Naive thymus-derived CD4-positive, alpha-beta T cell (primary cell): Measurements from ENCODE around the gene PYM1. TPM values are rescaled to one million over a fixed set of nuclear protein-coding genes. Genes with fewer than 3 reads are reported as not detected.

Experiments used
- ATAC-seq: fragments of 150-1000 bp; cut with Tn5 transposase; 2 replicates; pipeline ENCODE4 v1.10.0; 2021; ENCODE audit warnings: mild to moderate bottlenecking, moderate library complexity
- CTCF ChIA-PET: fragments of 350-600 bp; sonication (Branson Sonifier 250); formaldehyde crosslinking; loops from one replicate; lab custom pipeline; 2021; ENCODE audit warnings: antibody characterized with exemption; lab: Charles Lee
- POLR2A ChIA-PET: fragments of 350-600 bp; sonication (Branson Sonifier 250); formaldehyde crosslinking; loops from one replicate; lab custom pipeline; 2021; ENCODE audit warnings: antibody characterized with exemption, inconsistent platforms; lab: Charles Lee
- DNase-seq, 9 donors: peaks; one replicate each; pipeline versions ENCODE4 v3.0.0 to v3.0.0-alpha.2; 2020 to 2022; ENCODE audit warnings: mixed read lengths in 1 of 9
- H3K27ac ChIP-seq: one replicate; pipeline ENCODE4 v1.7.0; 2013; ENCODE audit warnings: mild to moderate bottlenecking, low read depth, low read length, moderate library complexity
- H3K27me3 ChIP-seq, 2 donors: one replicate each; pipeline ENCODE4 v1.7.0; 2013; ENCODE audit warnings: low read length in 2 of 2, mild to moderate bottlenecking in 2 of 2, moderate library complexity in 2 of 2; ENCODE audit not compliant: control insufficient read depth in 2 of 2, insufficient read depth in 2 of 2
- H3K36me3 ChIP-seq, 3 experiments: 1 replicate in 2 of 3; 2 replicates in 1 of 3; pipeline ENCODE4 v1.7.0; 2013; ENCODE audit warnings: low read length in 3 of 3, mild to moderate bottlenecking in 3 of 3, moderate library complexity in 1 of 3; ENCODE audit not compliant: insufficient read depth in 3 of 3, control insufficient read depth in 2 of 3
- H3K4me1 ChIP-seq, 2 donors: one replicate each; pipeline ENCODE4 v1.7.0; 2013; ENCODE audit warnings: low read length in 2 of 2, mild to moderate bottlenecking in 2 of 2, moderate library complexity in 1 of 2; ENCODE audit not compliant: control insufficient read depth in 2 of 2, insufficient read depth in 2 of 2
- H3K4me3 ChIP-seq: 2 replicates; pipeline ENCODE4 v1.7.0; 2013; ENCODE audit warnings: mild to moderate bottlenecking, low read length
- H3K9me3 ChIP-seq, 3 experiments: 1 replicate in 2 of 3; 2 replicates in 1 of 3; pipeline ENCODE4 v1.7.0; 2013; ENCODE audit warnings: low read length in 3 of 3; ENCODE audit not compliant: control insufficient read depth in 2 of 3
- H3K27ac Mint-ChIP-seq, 9 donors: one replicate each; pipeline ENCODE4 v1.8.0; 2020 to 2022; ENCODE audit warnings: mixed read lengths in 9 of 9, mild to moderate bottlenecking in 8 of 9, moderate library complexity in 5 of 9, inconsistent platforms in 2 of 9
- H3K27me3 Mint-ChIP-seq, 5 donors: one replicate each; pipeline ENCODE4 v1.8.0; 2021 to 2022; ENCODE audit warnings: mixed read lengths in 5 of 5, mild to moderate bottlenecking in 1 of 5
- H3K36me3 Mint-ChIP-seq, 5 donors: one replicate each; pipeline ENCODE4 v1.8.0; 2020 to 2022; ENCODE audit warnings: mixed read lengths in 5 of 5, mild to moderate bottlenecking in 3 of 5, inconsistent platforms in 1 of 5
- H3K4me1 Mint-ChIP-seq, 7 donors: one replicate each; pipeline ENCODE4 v1.8.0; 2020 to 2022; ENCODE audit warnings: mixed read lengths in 7 of 7, mild to moderate bottlenecking in 3 of 7, inconsistent platforms in 1 of 7
- H3K4me3 Mint-ChIP-seq, 10 donors: one replicate each; pipeline ENCODE4 v1.8.0; 2020 to 2022; ENCODE audit warnings: mild to moderate bottlenecking in 10 of 10, mixed read lengths in 10 of 10, moderate library complexity in 6 of 10, inconsistent platforms in 2 of 10
- H3K9me3 Mint-ChIP-seq, 11 donors: one replicate each; pipeline ENCODE4 v1.8.0; 2020 to 2022; ENCODE audit warnings: mixed read lengths in 11 of 11, mild to moderate bottlenecking in 4 of 11, inconsistent platforms in 1 of 11, moderate library complexity in 1 of 11
- intact Hi-C, 2 donors: fragments of 100-400 bp; cut with micrococcal nuclease; formaldehyde crosslinking; loops; one replicate each; pipeline ENCODE4 v1.15.1; 2023
- polyA plus RNA-seq, 2 donors: library from polyadenylated mRNA; unstranded; fragments of 300-500 nt; fragmentation: Illumina TruSeq; gene quantifications; one replicate each; pipeline ENCODE4 v1.2.3, GENCODE V29; 2021
- total RNA-seq, 6 experiments: library from RNA in 5 of 6; stranded (reverse) in 5 of 6; gene quantifications; 1 replicate in 5 of 6; 2 replicates in 1 of 6; pipeline ENCODE4 v1.2.3 and lab custom pipeline; 2021 to 2026

PYM1 gene
- total and polyA plus RNA-seq, 7 experiments from 2014 or later = 18.5 to 70.7 (median 35.9) TPM

- Histone ChIP-seq H3K27ac (peak overlapping the region; percentile 90), H3K9me3 (no peaks in the 10 kb centered on the region), H3K27me3 (no peaks in the 10 kb centered on the region), H3K4me3 (peak overlapping the region; percentile 82), H3K36me3 (peaks cover 11 to 61% (median 26%) of the 10 kb centered on the region in 3 experiments), H3K4me1 (peaks cover 42 to 67% of the 10 kb centered on the region in 2 donors)
- Mint-ChIP-seq H3K9me3 (peaks cover 0 to 8% (median 0%) of the 10 kb centered on the region in 11 donors), H3K27me3 (no peaks in the 10 kb centered on the region), H3K27ac (peak overlapping the region; percentile 86 to 100 (median 97)), H3K4me1 (peaks cover 63 to 78% (median 74%) of the 10 kb centered on the region in 7 donors), H3K4me3 (peak overlapping the region; percentile 96 to 100 (median 98)), H3K36me3 (peaks cover 15 to 80% (median 71%) of the 10 kb centered on the region in 5 donors)
- ATAC-seq (no peak), DNase-seq (peak in 5 of 9 donors; percentile 18 to 57 (median 33))
- ChIA-PET CTCF (interaction anchor here (0.7 to 4.6 kb wide), 6 partner anchors 9 to 197 kb away, joined by 3 to 32 read pairs (median 10); partner anchors contain the start of genes DNAJC14 and PYM1), POLR2A (interaction anchor here (0.9 to 27.1 kb wide), 14 partner anchors 3 to 206 kb away, joined by 3 to 728 read pairs (median 4); partner anchors contain the start of genes DGKA, DNAJC14, ORMDL2 and PYM1)
- intact Hi-C loops = no loop called here
Measured at GRCh38 chr12:55935738-55936151, 8.1 kb upstream of the PYM1 start.

- POLR2A ChIA-PET = interaction anchor here (0.5 to 27.1 kb wide), 13 partner anchors 2 to 205 kb away, joined by 3 to 728 read pairs (median 6); partner anchors contain the start of genes DGKA, DNAJC14, ORMDL2 and PYM1
- H3K36me3 ChIP-seq = peaks cover 6 to 51% (median 17%) of the 10 kb centered on the region in 3 experiments
- H3K4me3 ChIP-seq = peak overlapping the region; percentile 82
- H3K4me3 Mint-ChIP-seq = peak overlapping the region; percentile 96 to 100 (median 98)
- H3K9me3 ChIP-seq = no peaks in the 10 kb centered on the region
- no peak for DNase-seq
- intact Hi-C loops = loop anchor here in 1 of 2 donors (5.0 kb wide), 1 partner anchor 1588 kb away; the partner anchor contains the start of genes DDIT3 and MBD6
- CTCF ChIA-PET = interaction anchor here (0.6 to 4.6 kb wide), 8 partner anchors 8 to 196 kb away, joined by 3 to 32 read pairs (median 6); partner anchors contain the start of genes DNAJC14, ORMDL2, PYM1 and SARNP
- ATAC-seq = no peak
- peaks cover 15 to 70% (median 62%) of the 10 kb centered on the region in 5 donors for H3K36me3 Mint-ChIP-seq
- peaks cover 0 to 10% (median 0%) of the 10 kb centered on the region in 11 donors for H3K9me3 Mint-ChIP-seq
- peaks cover 60 to 74% (median 67%) of the 10 kb centered on the region in 7 donors for H3K4me1 Mint-ChIP-seq
- peak overlapping the region; percentile 86 to 100 (median 97) for H3K27ac Mint-ChIP-seq
- H3K27me3 Mint-ChIP-seq = no peaks in the 10 kb centered on the region
- peak overlapping the region; percentile 90 for H3K27ac ChIP-seq
- no peaks in the 10 kb centered on the region for H3K27me3 ChIP-seq
- H3K4me1 ChIP-seq = peaks cover 45 to 58% of the 10 kb centered on the region in 2 donors
Measured at GRCh38 chr12:55934773-55935172, 7.1 kb upstream of the PYM1 start.

GRCh38 chr12:55933799-55934742 lies 6.4 kb upstream of the PYM1 start:
- ChIA-PET POLR2A (interaction anchor here (0.6 to 27.1 kb wide), 17 partner anchors 2 to 426 kb away, joined by 3 to 728 read pairs (median 4); partner anchors contain the start of genes DGKA, DNAJC14, ORMDL2 and PYM1), CTCF (interaction anchor here (0.8 to 4.6 kb wide), 8 partner anchors 8 to 197 kb away, joined by 3 to 32 read pairs (median 4); partner anchors contain the start of genes DNAJC14, ORMDL2, PYM1 and SARNP)
- H3K4me3 Mint-ChIP-seq = peak overlapping the region; percentile 96 to 100 (median 98)
- DNase-seq = no peak
- H3K4me1 Mint-ChIP-seq = peaks cover 55 to 74% (median 64%) of the 10 kb centered on the region in 7 donors
- Histone ChIP-seq H3K4me1 (peaks cover 50 to 51% of the 10 kb centered on the region in 2 donors), H3K27me3 (no peaks in the 10 kb centered on the region), H3K36me3 (peaks cover 6 to 44% (median 11%) of the 10 kb centered on the region in 3 experiments), H3K9me3 (no peaks in the 10 kb centered on the region), H3K27ac (peak overlapping the region; percentile 90), H3K4me3 (peak overlapping the region; percentile 82)
- H3K36me3 Mint-ChIP-seq = peaks cover 15 to 68% (median 58%) of the 10 kb centered on the region in 5 donors
- peak overlapping the region; percentile 91 to 100 (median 97) for H3K27ac Mint-ChIP-seq
- no peaks in the 10 kb centered on the region for H3K27me3 Mint-ChIP-seq
- intact Hi-C loops = loop anchor here in 1 of 2 donors (5.0 kb wide), 1 partner anchor 1588 kb away; the partner anchor contains the start of genes DDIT3 and MBD6
- no peak for ATAC-seq
- peaks cover 0 to 10% (median 0%) of the 10 kb centered on the region in 11 donors for H3K9me3 Mint-ChIP-seq

GRCh38 chr12:55933169-55933798 lies 5.6 kb upstream of the PYM1 start:
- Histone ChIP-seq H3K27ac (peak overlapping the region; percentile 90), H3K9me3 (no peaks in the 10 kb centered on the region), H3K4me1 (peaks cover 43 to 56% of the 10 kb centered on the region in 2 donors), H3K4me3 (peak overlapping the region; percentile 82), H3K27me3 (no peaks in the 10 kb centered on the region), H3K36me3 (peaks cover 4 to 36% (median 11%) of the 10 kb centered on the region in 3 experiments)
- Mint-ChIP-seq H3K4me3 (peak overlapping the region; percentile 96 to 100 (median 98)), H3K27ac (peak overlapping the region; percentile 96 to 100 (median 97)), H3K36me3 (peaks cover 15 to 62% (median 50%) of the 10 kb centered on the region in 5 donors), H3K27me3 (no peaks in the 10 kb centered on the region), H3K4me1 (peaks cover 47 to 67% (median 58%) of the 10 kb centered on the region in 7 donors), H3K9me3 (peaks cover 0 to 10% (median 0%) of the 10 kb centered on the region in 11 donors)
- DNase-seq (no peak), ATAC-seq (no peak)
- ChIA-PET POLR2A (interaction anchor here (0.6 to 27.1 kb wide), 17 partner anchors 1 to 427 kb away, joined by 3 to 728 read pairs (median 4); partner anchors contain the start of genes DGKA, DNAJC14, ORMDL2 and PYM1), CTCF (interaction anchor here (0.8 to 4.6 kb wide), 6 partner anchors 9 to 196 kb away, joined by 3 to 22 read pairs (median 4); partner anchors contain the start of genes DNAJC14, ORMDL2 and SARNP)
- intact Hi-C loops = loop anchor here in 1 of 2 donors (5.0 kb wide), 1 partner anchor 1589 kb away; the partner anchor contains the start of genes DDIT3 and MBD6

DNA sequence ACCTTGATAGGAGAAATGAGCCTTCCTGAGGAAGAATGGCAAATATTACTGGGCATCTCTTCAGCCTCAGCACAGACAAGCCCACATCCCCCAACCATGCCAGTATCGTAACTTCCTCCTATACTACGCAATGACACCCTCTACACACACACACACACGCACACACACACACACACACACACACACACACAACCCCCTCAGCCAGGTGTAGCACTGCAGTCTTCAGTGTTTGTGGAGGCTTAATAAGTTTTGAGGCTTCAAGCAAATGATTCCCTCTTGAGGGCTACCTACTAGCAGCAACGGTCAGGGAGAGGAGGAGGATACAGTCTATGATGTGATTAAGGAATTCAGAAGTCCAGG lies 4.8 kb upstream of the PYM1 start:
- Histone ChIP-seq H3K36me3 (peaks cover 0 to 34% (median 10%) of the 10 kb centered on the region in 3 experiments), H3K27ac (peak overlapping the region; percentile 90), H3K4me1 (peaks cover 35 to 56% of the 10 kb centered on the region in 2 donors), H3K9me3 (no peaks in the 10 kb centered on the region), H3K4me3 (peak overlapping the region; percentile 82), H3K27me3 (no peaks in the 10 kb centered on the region)
- H3K4me1 Mint-ChIP-seq = peaks cover 40 to 64% (median 53%) of the 10 kb centered on the region in 7 donors
- H3K36me3 Mint-ChIP-seq = peaks cover 13 to 61% (median 47%) of the 10 kb centered on the region in 5 donors
- H3K9me3 Mint-ChIP-seq = peaks cover 0 to 10% (median 0%) of the 10 kb centered on the region in 11 donors
- POLR2A ChIA-PET = interaction anchor here (0.6 to 22.1 kb wide), 16 partner anchors 13 to 215 kb away, joined by 3 to 728 read pairs (median 6); partner anchors contain the start of genes DNAJC14, ORMDL2, RAB5B and SARNP
- peak overlapping the region; percentile 96 to 100 (median 98) for H3K4me3 Mint-ChIP-seq
- peak overlapping the region; percentile 96 to 100 (median 97) for H3K27ac Mint-ChIP-seq
- CTCF ChIA-PET = interaction anchor here (1.4 to 4.6 kb wide), 3 partner anchors 13 to 115 kb away, joined by 4 to 22 read pairs (median 8); partner anchors contain the start of genes DNAJC14, ORMDL2 and SARNP
- ATAC-seq = peak; percentile 33
- H3K27me3 Mint-ChIP-seq = no peaks in the 10 kb centered on the region
- peak in 7 of 9 donors; percentile 52 to 73 (median 62) for DNase-seq
- intact Hi-C loops = loop anchor here in 1 of 2 donors (5.0 kb wide), 1 partner anchor 1590 kb away; the partner anchor contains the start of genes DDIT3 and MBD6
